Activated T-cell treated with anti-CD3 and anti-CD28 coated beads, Interleukin-2, amount 50 U/mL, for 72 hours (primary cell): ENCODE results near the gene CDK5. TPM values are rescaled to one million over a fixed set of nuclear protein-coding genes. Genes with fewer than 3 reads are reported as not detected.

Source experiments
- ATAC-seq, 2 donors: fragments of 150-1000 bp; cut with Tn5 transposase; replicated peaks in 1 of 2; 2 replicates each; pipeline ENCODE4 v1.10.0; 2021; ENCODE audit warnings: moderate library complexity in 2 of 2, mild to moderate bottlenecking in 1 of 2
- DNase-seq, 2 donors: peaks; one replicate each; pipeline ENCODE4 v3.0.0; 2021 to 2022; ENCODE audit warnings: mixed read lengths in 1 of 2
- H3K27ac Mint-ChIP-seq: one replicate; pipeline ENCODE4 v1.8.0; 2022; ENCODE audit warnings: mild to moderate bottlenecking, moderate library complexity, mixed read lengths
- H3K27me3 Mint-ChIP-seq: one replicate; pipeline ENCODE4 v1.8.0; 2022; ENCODE audit warnings: low read depth, mixed read lengths
- H3K36me3 Mint-ChIP-seq, 2 donors: one replicate each; pipeline ENCODE4 v1.8.0; 2022; ENCODE audit warnings: mixed read lengths in 2 of 2, mild to moderate bottlenecking in 1 of 2; ENCODE audit not compliant: insufficient read depth in 2 of 2
- H3K4me1 Mint-ChIP-seq: one replicate; pipeline ENCODE4 v1.8.0; 2022; ENCODE audit warnings: low read depth, mixed read lengths
- H3K4me3 Mint-ChIP-seq, 2 donors: one replicate each; pipeline ENCODE4 v1.8.0; 2022; ENCODE audit warnings: mild to moderate bottlenecking in 2 of 2, mixed read lengths in 2 of 2, moderate library complexity in 2 of 2
- H3K9me3 Mint-ChIP-seq, 2 donors: one replicate each; pipeline ENCODE4 v1.8.0; 2022; ENCODE audit warnings: mixed read lengths in 2 of 2
- total RNA-seq, 2 donors: library from RNA; stranded (reverse); gene quantifications; one replicate each; pipeline ENCODE4 v1.2.3, GENCODE V29; 2022

The CDK5 gene
- total RNA-seq, 2 donors from 2014 or later: 9.4 to 11.6 TPM

GRCh38 chr7:151007469-151007898, 50.2 kb downstream of the CDK5 start:
- Mint-ChIP-seq H3K27ac (no peak overlapping the region), H3K4me3 (peak overlapping the region; percentile 72 to 83)
- DNase-seq: no peak

GRCh38 chr7:151006590-151007300, 51.0 kb downstream of the CDK5 start:
- H3K4me1 Mint-ChIP-seq: peaks cover 34% of the 10 kb centered on the region
- ATAC-seq (no peak), DNase-seq (no peak)
- H3K36me3 Mint-ChIP-seq: no peaks in the 10 kb centered on the region
- H3K27ac Mint-ChIP-seq: no peak overlapping the region
- H3K4me3 Mint-ChIP-seq: no peak overlapping the region
- H3K27me3 Mint-ChIP-seq: no peaks in the 10 kb centered on the region
- no peaks in the 10 kb centered on the region for H3K9me3 Mint-ChIP-seq

More at GRCh38 chr7:151007469-151007898, 50.2 kb downstream of the CDK5 start:
- peaks cover 42% of the 10 kb centered on the region for H3K4me1 Mint-ChIP-seq
- no peaks in the 10 kb centered on the region for H3K27me3 Mint-ChIP-seq
- ATAC-seq: peak in 1 of 2 donors; percentile 8
- no peaks in the 10 kb centered on the region for H3K36me3 Mint-ChIP-seq
- H3K9me3 Mint-ChIP-seq: no peaks in the 10 kb centered on the region

GRCh38 chr7:151005566-151005965, 52.1 kb downstream of the CDK5 start:
- no peak overlapping the region for H3K4me3 Mint-ChIP-seq
- no peak for ATAC-seq
- H3K36me3 Mint-ChIP-seq: no peaks in the 10 kb centered on the region
- H3K27me3 Mint-ChIP-seq: no peaks in the 10 kb centered on the region
- H3K27ac Mint-ChIP-seq: no peak overlapping the region
- no peaks in the 10 kb centered on the region for H3K9me3 Mint-ChIP-seq
- H3K4me1 Mint-ChIP-seq: peaks cover 22% of the 10 kb centered on the region
- no peak for DNase-seq

Other genes with a start within 250 kb of the CDK5 start
- not detected for gene AOC1, start 205.4 kb downstream of the CDK5 start, total RNA-seq
- under 1 TPM; 0.72 to 0.77 TPM for gene KCNH2, start 79.6 kb downstream of the CDK5 start, total RNA-seq
- 1 to 10 TPM; 6.8 to 8.1 TPM for gene NOS3, start 66.9 kb downstream of the CDK5 start, total RNA-seq
- gene ATG9B, start 33.4 kb downstream of the CDK5 start, total RNA-seq: 10 to 100 TPM in 1 of 2 donors, 1 to 10 TPM in 1; 9.0 to 10.1 TPM
- 10 to 100 TPM; 46.6 to 49.6 TPM for gene ABCB8, start 29.4 kb downstream of the CDK5 start, total RNA-seq
- 10 to 100 TPM; 14.4 to 15.7 TPM for gene ASIC3, start 9.4 kb downstream of the CDK5 start, total RNA-seq
- 10 to 100 TPM; 73.7 to 75.6 TPM for gene SLC4A2, start 1.7 kb upstream of the CDK5 start, total RNA-seq
- 10 to 100 TPM; 55.4 to 59.8 TPM for gene FASTK, start 22.9 kb upstream of the CDK5 start, total RNA-seq
- gene TMUB1, start 25.6 kb upstream of the CDK5 start, total RNA-seq: 10 to 100 TPM; 67.3 to 68.5 TPM
- 10 to 100 TPM; 26.9 to 28.4 TPM for gene AGAP3, start 28.6 kb upstream of the CDK5 start, total RNA-seq
- gene GBX1, start 109.8 kb upstream of the CDK5 start, total RNA-seq: not detected
- not detected for gene ASB10, start 129.4 kb upstream of the CDK5 start, total RNA-seq
- gene H2BK1, start 152.6 kb upstream of the CDK5 start, total RNA-seq: 1 to 10 TPM; 3.4 to 4.4 TPM
- 10 to 100 TPM; 29.7 to 31.9 TPM for gene ABCF2, start 169.3 kb upstream of the CDK5 start, total RNA-seq
- gene CHPF2, start 174.6 kb upstream of the CDK5 start, total RNA-seq: 10 to 100 TPM; 30.3 to 42.1 TPM
- 1 to 10 TPM; 6.5 to 8.2 TPM for gene SMARCD3, start 190.8 kb upstream of the CDK5 start, total RNA-seq